SK-N-DZ (cell line): ENCODE results near the gene ERBIN.
A peak's percentile ranks its signal among the peaks of the same experiment; 100 is the strongest.

Experiments used
- DNase-seq: peaks from one replicate; pipeline ENCODE4 v3.0.0-alpha.2; 2015; ENCODE audit warnings: low spot score
- small RNA-seq, 2 experiments: library from RNA; depleted of rRNA; stranded (forward); fragments of <200 nt; gene quantifications; one replicate each; pipeline ENCODE3, GENCODE V24; 2014

ERBIN gene

GRCh38 chr5:66122379-66123034, 196.1 kb downstream of the ERBIN start:
- no peak for DNase-seq

DNA sequence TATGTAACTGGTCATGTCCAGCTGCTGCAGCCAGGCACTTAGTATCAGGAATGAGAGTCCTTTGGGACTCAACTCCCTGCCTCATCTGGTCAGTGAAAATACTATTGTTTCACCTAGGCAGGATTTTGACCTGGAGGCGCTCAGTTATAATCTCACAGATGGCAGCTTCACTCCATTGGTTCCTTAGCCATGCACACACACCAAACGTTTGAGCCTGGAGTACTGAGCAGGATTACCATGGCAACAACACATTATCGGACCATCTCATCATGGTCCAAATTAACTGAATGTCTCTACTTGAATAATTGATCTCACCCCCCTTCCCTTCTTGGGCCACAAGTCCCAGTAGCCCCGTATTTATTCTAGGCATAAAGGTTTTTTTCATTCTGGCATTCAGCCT, 202.8 kb downstream of the ERBIN start:
- DNase-seq, result peak; percentile 34

DNA sequence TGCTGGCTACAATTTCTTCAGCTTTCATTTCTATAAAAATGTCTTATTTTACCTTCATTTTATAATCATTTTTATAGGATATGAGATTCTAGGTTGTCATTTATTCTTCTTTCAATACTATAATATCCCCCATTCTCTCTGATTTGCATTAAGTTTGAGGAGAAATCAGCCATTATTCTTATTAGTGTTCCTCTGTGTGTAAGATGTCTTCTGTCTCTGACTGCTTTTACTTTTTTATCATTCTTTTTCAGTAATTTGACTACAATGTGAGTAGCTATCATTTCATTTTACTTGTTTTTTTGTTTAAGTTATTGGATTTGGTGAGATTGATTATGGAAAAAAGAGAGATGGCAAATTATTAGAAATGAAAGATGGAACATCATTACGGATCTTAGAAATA, 204.1 kb downstream of the ERBIN start:
- DNase-seq, result no peak

Small RNA genes within 50 kb of the gene (small RNA-seq; reads per million reads assigned to genes)
- 0 reads per million in 2 experiments for gene RF00598
